Measurements from ENCODE around the gene AXIN2. TPM values are rescaled to one million over a fixed set of nuclear protein-coding genes. Genes with fewer than 3 reads are reported as not detected.
"Not testable (repeated sequence)": the region's sequence is repeated elsewhere in the genome, so short reads cannot be mapped to it uniquely, and the experiment has no call there.

The AXIN2 gene
- polyA plus RNA-seq, 3 donors from 2014 or later: 0.57 to 0.94 TPM; not detected in 1

GRCh38 chr17:65495122-65496055, 66.1 kb downstream of the AXIN2 start:
- peaks cover 5 to 17% (median 9%) of the 10 kb centered on the region in 3 donors for H3K27me3 Mint-ChIP-seq (ENCODE audit: low read depth in 3 of 3)
- no peaks in the 10 kb centered on the region for H3K36me3 Mint-ChIP-seq
- H3K9me3 Mint-ChIP-seq: peaks cover 0 to 2% (median 0%) of the 10 kb centered on the region in 6 donors
- peaks cover 3 to 5% of the 10 kb centered on the region in 2 donors for H3K4me1 Mint-ChIP-seq
- no peak for DNase-seq
- H3K4me3 Mint-ChIP-seq: no peak overlapping the region
- no peak overlapping the region for H3K27ac Mint-ChIP-seq

DNA sequence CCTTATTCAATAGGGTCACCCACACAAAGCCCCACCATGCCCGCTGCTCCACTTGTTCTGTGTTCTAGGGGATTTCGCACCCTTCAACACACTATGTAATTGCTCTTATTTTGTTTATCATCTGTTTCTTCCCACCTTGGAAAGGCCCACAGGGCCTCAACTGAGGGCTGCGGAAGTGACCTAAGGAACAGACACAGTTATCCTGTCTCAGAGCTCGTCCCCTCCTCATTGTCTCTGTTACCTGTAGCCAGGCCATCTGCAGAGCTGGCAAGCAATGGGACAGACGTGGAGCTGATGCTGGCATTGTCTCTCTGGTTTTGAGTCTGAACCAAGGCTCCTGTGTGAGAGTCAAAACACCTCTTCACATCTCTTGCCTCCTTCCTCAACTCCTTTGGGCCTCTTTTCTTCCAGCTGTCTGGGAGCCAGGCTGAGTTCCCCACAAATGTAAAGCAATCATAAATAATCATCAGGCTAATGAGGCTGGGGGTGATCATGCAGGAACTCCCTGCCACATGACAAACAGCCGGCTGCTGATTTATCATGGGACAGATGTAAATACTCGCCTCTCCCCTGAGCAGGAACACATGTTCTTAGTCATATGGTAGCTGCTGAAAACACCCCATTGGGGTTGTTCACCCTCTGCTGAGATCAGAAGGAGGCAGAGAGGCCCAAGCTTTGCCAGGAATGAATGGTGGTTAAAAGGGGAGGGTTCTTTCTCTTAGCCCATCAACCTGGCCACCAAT, 71.9 kb downstream of the AXIN2 start:
- Mint-ChIP-seq H3K4me3 (no peak overlapping the region), H3K36me3 (no peaks in the 10 kb centered on the region), H3K27me3 (ENCODE audit: low read depth in 3 of 3) (peaks cover 6 to 10% (median 8%) of the 10 kb centered on the region in 3 donors), H3K9me3 (peaks cover 0 to 2% (median 0%) of the 10 kb centered on the region in 6 donors), H3K4me1 (no peaks in the 10 kb centered on the region), H3K27ac (no peak overlapping the region)
- DNase-seq: no peak

DNA sequence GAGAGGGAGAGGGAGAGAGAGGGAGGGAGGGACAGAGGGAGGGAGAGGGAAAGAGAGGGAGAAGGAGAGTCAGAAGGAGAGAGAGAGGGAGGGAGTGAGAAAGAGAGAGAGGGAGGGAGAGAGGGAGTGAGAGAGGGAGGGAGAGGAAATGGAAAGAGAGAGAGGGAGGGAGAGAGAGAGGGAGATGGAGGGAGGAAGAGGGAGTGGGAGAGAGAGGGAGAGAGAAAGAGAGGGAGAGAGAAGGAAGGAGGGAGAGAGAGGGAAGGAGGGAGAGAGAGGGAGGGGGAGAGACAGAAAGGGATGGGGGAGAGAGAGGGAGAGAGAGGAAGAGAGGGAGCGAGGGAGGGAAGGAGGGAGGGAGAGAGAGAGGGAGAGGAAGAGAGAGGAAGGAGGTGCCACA, 72.8 kb downstream of the AXIN2 start:
- no peak overlapping the region for H3K27ac Mint-ChIP-seq
- H3K9me3 Mint-ChIP-seq: peaks cover 0 to 2% (median 0%) of the 10 kb centered on the region in 6 donors
- no peaks in the 10 kb centered on the region for H3K4me1 Mint-ChIP-seq
- no peak overlapping the region for H3K4me3 Mint-ChIP-seq
- peaks cover 6 to 10% (median 8%) of the 10 kb centered on the region in 3 donors for H3K27me3 Mint-ChIP-seq (ENCODE audit: low read depth in 3 of 3)
- no peak for DNase-seq
- no peaks in the 10 kb centered on the region for H3K36me3 Mint-ChIP-seq

DNA sequence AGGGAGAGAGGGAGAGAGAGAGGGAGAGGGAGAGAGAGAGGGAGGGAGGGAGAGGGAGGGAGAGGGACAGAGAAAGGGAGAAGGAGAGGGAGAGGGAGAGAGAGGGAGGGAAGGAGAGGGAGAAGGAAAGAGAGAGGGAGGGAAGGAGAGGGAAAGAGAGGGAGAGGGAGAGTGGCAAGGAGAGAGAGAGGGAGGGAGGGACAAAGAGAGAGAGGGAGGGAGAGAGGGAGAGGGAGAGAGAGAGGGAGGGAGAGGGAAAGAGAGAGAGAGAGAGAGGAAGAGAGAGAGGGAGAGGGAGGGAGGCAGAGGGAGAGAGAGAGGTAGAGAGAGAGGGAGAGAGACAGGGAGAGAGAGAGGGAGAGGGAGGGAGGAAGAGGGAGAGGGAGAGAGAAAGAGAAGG, 73.5 kb downstream of the AXIN2 start:
- Mint-ChIP-seq H3K9me3 (peaks cover 0 to 2% (median 0%) of the 10 kb centered on the region in 6 donors), H3K4me1 (no peaks in the 10 kb centered on the region), H3K27me3 (ENCODE audit: low read depth in 3 of 3) (peaks cover 6 to 10% (median 8%) of the 10 kb centered on the region in 3 donors), H3K27ac (no peak overlapping the region), H3K4me3 (no peak overlapping the region), H3K36me3 (no peaks in the 10 kb centered on the region)
- DNase-seq: no peak

DNA sequence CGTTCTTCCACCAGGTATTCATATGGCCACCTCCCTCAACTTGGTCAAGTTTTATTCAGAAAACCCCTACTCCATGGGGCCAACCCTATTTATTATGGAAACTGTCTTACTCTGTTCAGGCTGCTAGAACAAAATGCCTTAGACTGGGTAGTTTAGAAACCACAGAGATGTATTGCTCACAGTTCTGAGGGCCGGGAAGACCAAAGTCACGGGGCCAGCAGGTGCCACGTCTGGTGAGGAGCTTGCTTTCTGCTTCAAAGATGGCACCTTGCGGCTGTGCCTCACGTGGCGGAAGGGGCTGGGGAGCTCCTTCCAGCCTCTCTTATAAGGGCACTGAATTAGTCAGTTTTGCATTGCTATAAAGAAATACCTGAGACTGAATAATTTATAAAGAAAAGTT, 74.3 kb downstream of the AXIN2 start:
- H3K36me3 Mint-ChIP-seq: no peaks in the 10 kb centered on the region
- H3K27ac Mint-ChIP-seq: no peak overlapping the region
- H3K9me3 Mint-ChIP-seq: peaks cover 0 to 2% (median 0%) of the 10 kb centered on the region in 6 donors
- no peaks in the 10 kb centered on the region for H3K4me1 Mint-ChIP-seq
- no peak for DNase-seq
- peaks cover 6 to 9% (median 8%) of the 10 kb centered on the region in 3 donors for H3K27me3 Mint-ChIP-seq (ENCODE audit: low read depth in 3 of 3)
- no peak overlapping the region for H3K4me3 Mint-ChIP-seq

DNA sequence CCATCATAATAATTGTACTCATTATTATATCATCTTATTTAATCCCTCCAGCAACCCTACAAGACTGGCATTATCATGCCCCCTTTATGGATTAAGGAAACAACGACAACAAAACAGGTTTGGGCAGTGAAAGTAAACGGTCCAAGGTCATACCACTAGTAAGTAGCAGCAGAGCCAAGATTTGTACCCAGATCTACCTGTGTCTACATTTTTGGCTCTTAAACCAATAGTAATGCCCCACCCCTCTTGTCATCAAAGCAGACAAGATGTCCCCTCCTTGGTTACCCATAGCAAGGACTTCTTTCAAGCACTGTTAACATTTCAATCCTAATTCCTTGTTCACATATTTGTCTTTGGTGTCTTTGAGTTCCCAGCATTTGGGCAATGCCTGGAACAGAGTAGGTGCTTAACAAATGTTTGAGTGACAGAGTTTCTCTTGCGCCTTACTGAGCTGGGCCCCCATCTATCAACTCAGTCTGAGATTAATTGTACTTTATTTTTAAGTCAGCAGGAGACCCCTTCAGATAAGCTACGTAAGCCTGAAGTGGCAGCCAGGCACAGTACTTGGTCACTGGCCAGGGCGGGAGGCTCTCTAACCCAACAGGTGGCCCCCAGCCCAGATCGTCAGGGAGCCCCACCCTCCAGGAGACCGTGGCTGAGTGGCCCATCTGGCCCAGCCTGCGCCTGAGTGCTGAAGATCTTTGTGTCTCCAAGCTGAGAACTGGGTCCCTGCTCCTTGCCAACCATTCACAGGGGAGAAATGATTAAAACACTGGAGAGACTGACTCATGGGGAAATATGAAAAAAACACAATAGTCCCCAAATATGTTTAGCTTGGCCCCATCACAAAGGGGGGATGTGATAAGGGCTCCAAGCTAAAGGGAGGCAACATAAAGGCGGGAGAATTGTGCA, 75.8 kb downstream of the AXIN2 start:
- H3K4me1 Mint-ChIP-seq: no peaks in the 10 kb centered on the region
- H3K9me3 Mint-ChIP-seq: peaks cover 0 to under 1% (median 0%) of the 10 kb centered on the region in 6 donors
- H3K27ac Mint-ChIP-seq: no peak overlapping the region
- H3K4me3 Mint-ChIP-seq: no peak overlapping the region
- H3K27me3 Mint-ChIP-seq (ENCODE audit: low read depth in 3 of 3): peaks cover 5 to 6% (median 5%) of the 10 kb centered on the region in 3 donors
- no peak for DNase-seq
- H3K36me3 Mint-ChIP-seq: no peaks in the 10 kb centered on the region

DNA sequence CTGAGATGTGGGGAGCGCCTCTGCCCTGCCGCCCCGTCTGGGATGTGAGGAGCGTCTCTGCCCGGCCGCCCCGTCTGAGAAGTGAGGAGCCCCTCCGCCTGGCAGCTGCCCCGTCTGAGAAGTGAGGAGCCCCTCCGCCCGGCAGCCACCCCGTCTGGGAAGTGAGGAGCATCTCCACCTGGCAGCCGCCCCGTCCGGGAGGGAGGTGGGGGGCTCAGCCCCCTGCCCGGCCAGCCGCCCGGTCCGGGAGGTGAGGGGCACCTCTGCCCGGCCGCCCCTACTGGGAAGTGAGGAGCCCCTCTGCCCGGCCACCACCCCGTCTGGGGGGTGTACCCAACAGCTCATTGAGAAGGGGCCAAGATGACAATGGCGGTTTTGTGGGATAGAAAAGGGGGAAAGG, 77.0 kb downstream of the AXIN2 start:
- H3K27me3 Mint-ChIP-seq (ENCODE audit: low read depth in 3 of 3); H3K27ac Mint-ChIP-seq; H3K9me3 Mint-ChIP-seq; DNase-seq; H3K4me1 Mint-ChIP-seq; H3K36me3 Mint-ChIP-seq; H3K4me3 Mint-ChIP-seq: not testable (repeated sequence)

DNA sequence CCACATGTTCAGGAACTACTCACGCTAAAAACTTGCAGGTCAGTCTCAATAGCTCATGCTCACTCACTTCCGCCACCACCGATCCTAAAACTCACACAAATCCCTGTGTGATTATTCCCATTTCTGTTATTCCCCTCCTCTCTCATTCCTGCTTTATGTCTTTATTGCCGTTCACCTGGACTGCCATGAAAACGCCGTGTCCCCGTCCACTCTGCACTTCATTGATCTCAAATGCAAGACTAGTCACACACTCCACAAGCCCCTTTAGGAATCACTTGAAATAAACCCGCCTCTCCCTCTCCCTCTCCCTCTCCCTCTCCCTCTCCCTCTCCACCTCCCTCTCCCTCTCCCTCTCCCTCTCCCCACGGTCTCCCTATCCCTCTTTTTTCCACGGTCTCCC, 78.0 kb downstream of the AXIN2 start:
- no peaks in the 10 kb centered on the region for H3K9me3 Mint-ChIP-seq
- H3K4me1 Mint-ChIP-seq: no peaks in the 10 kb centered on the region
- H3K27ac Mint-ChIP-seq: no peak overlapping the region
- H3K27me3 Mint-ChIP-seq (ENCODE audit: low read depth in 3 of 3): peaks cover 0 to 6% (median 5%) of the 10 kb centered on the region in 3 donors
- H3K4me3 Mint-ChIP-seq: no peak overlapping the region
- DNase-seq: no peak
- no peaks in the 10 kb centered on the region for H3K36me3 Mint-ChIP-seq

GRCh38 chr17:65482201-65482600, 79.2 kb downstream of the AXIN2 start:
- Mint-ChIP-seq H3K4me3 (no peak overlapping the region), H3K4me1 (no peaks in the 10 kb centered on the region), H3K9me3 (no peaks in the 10 kb centered on the region), H3K27ac (no peak overlapping the region), H3K36me3 (no peaks in the 10 kb centered on the region), H3K27me3 (ENCODE audit: low read depth in 3 of 3) (peaks cover 0 to 5% (median 5%) of the 10 kb centered on the region in 3 donors)
- DNase-seq: no peak

DNA sequence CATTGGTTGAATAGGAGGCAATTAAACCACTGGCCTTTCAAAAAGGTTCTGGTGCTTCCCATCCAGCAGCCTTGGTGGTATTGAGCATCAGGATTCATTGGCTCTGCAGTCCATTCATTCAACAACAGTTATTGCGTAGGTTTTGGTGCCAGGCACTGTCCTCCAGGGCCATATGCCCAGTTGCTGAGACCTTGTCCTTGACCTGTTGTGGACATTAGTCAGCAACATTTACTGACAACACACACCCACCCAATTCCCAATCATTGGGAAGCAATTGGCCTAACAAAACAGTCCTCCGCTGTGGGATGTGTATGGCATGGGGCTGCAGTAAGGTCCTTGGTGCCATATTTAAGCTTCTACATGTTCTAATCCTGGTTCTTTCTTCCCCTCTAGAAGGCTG, 82.2 kb downstream of the AXIN2 start:
- Mint-ChIP-seq H3K27ac (no peak overlapping the region), H3K36me3 (no peaks in the 10 kb centered on the region), H3K27me3 (ENCODE audit: low read depth in 3 of 3) (peaks cover 0 to 2% (median 0%) of the 10 kb centered on the region in 3 donors), H3K9me3 (no peaks in the 10 kb centered on the region), H3K4me3 (no peak overlapping the region), H3K4me1 (no peaks in the 10 kb centered on the region)
- DNase-seq: no peak
